Measurements from ENCODE around the gene TIPRL. TPM values are rescaled to one million over a fixed set of nuclear protein-coding genes. Genes with fewer than 3 reads are reported as not detected.

TIPRL gene
- total and polyA plus RNA-seq, 2 of the 8 experiments (the other 6 are each of a cell fraction or from before 2014, with no cell fraction given), result 8.1 to 27.4 TPM

GRCh38 chr1:168134132-168134531 lies 44.6 kb upstream of the TIPRL start:
- POLR2A ChIA-PET (ENCODE audit: partially characterized antibody), result interaction anchor here (0.9 kb wide), 1 partner anchor 12 kb away, joined by 3 read pairs; no protein-coding TSS in a partner anchor
- no peak overlapping the region; a peak in 1 of 4 replicates for H3K4me2 ChIP-seq (ENCODE audit: insufficient read depth in 1 of 2, low read depth in 2 of 2, low read length in 2 of 2)
- peaks cover 3 to 10% (median 6%) of the 10 kb centered on the region in 4 experiments; a peak in 5 of 7 replicates for H3K4me1 ChIP-seq (replicated peaks in 1 of 4; ENCODE audit: control insufficient read depth in 3 of 4, insufficient read depth in 4 of 4, low read length in 3 of 4)
- TF ChIP-seq GTF2F1 (IDR thresholded peaks at IDR 0.05; ENCODE audit: borderline replicate concordance, low read depth, low read length) (no peak), KDM1A (IDR thresholded peaks at IDR 0.05; ENCODE audit: borderline replicate concordance, low read length) (no peak), RAD21 (IDR thresholded peaks at IDR 0.05 in 1 of 2, conservative IDR thresholded peaks at IDR 0.05 in 1 of 2; ENCODE audit: low read depth in 2 of 2, low read length in 2 of 2) (no peak), BCL11A (IDR thresholded peaks at IDR 0.05; ENCODE audit: low read depth in 2 of 2, low read length in 2 of 2) (no peak), PHF8 (conservative IDR thresholded peaks at IDR 0.05; ENCODE audit: low read depth, low read length) (no peak), SUZ12 (IDR thresholded peaks at IDR 0.05; ENCODE audit: low read length) (no peak), NRF1 (IDR thresholded peaks at IDR 0.05; ENCODE audit: low read depth, low read length) (no peak), TEAD4 (IDR thresholded peaks at IDR 0.05; ENCODE audit: low read depth, low read length) (no peak), CEBPB (IDR thresholded peaks at IDR 0.05; ENCODE audit: low read depth, low read length) (no peak), EZH2 (IDR thresholded peaks at IDR 0.05; ENCODE audit: low read depth, low read length, severe bottlenecking) (no peak), TAF1 (IDR thresholded peaks at IDR 0.05; ENCODE audit: low read depth, low read length) (no peak), BRCA1 (IDR thresholded peaks at IDR 0.05; ENCODE audit: low read depth, low read length) (no peak), CBX5 (IDR thresholded peaks at IDR 0.05; ENCODE audit: low read depth, low read length) (no peak)

More at GRCh38 chr1:168134132-168134531, 44.6 kb upstream of the TIPRL start:
- Histone ChIP-seq H3K23ac (ENCODE audit: insufficient read length) (no peak overlapping the region), H2BK15ac (ENCODE audit: low read length) (no peak overlapping the region), H2BK5ac (ENCODE audit: low read depth, low read length) (no peak overlapping the region), H3K79me1 (ENCODE audit: low read depth, low read length) (no peaks in the 10 kb centered on the region; the same call in 1 of the 2 replicates), H2AFZ (ENCODE audit: low read length) (no peak overlapping the region), H3K9me3 (ENCODE audit: insufficient read depth in 2 of 2, low read depth in 1 of 2, low read length in 1 of 2) (no peaks in the 10 kb centered on the region; a peak in 1 of 4 replicates), H3K9ac (replicated peaks in 1 of 4; ENCODE audit: extremely low read depth in 1 of 4, low read depth in 3 of 4, low read length in 3 of 4) (no peak overlapping the region), H3K79me2 (ENCODE audit: control insufficient read depth in 1 of 2, insufficient read depth in 2 of 2, low read length in 2 of 2) (peaks cover 0 to 4% of the 10 kb centered on the region in 2 experiments; a peak in 1 of 4 replicates), H3K14ac (ENCODE audit: insufficient read length) (no peak overlapping the region), H2AK5ac (ENCODE audit: low read depth, low read length) (no peak overlapping the region), H3K18ac (ENCODE audit: extremely low read depth, low read length) (no peak overlapping the region), H3K56ac (replicated peaks; ENCODE audit: insufficient read length, low read depth, low read length) (no peak overlapping the region), H3K27ac (ENCODE audit: low read depth, low read length) (no peak overlapping the region), H2BK20ac (ENCODE audit: low read length) (no peak overlapping the region), H3K27me3 (replicated peaks in 1 of 4; ENCODE audit: control insufficient read depth in 3 of 4, extremely low read depth in 1 of 4, insufficient read depth in 3 of 4, low read length in 3 of 4) (peaks cover 0 to 14% (median 10%) of the 10 kb centered on the region in 4 experiments; a peak in 5 of 7 replicates), H4K20me1 (replicated peaks in 1 of 2; ENCODE audit: control insufficient read depth in 1 of 2, insufficient read depth in 2 of 2, low read length in 2 of 2) (peaks cover 0 to 8% of the 10 kb centered on the region in 2 experiments), H4K91ac (replicated peaks; ENCODE audit: insufficient read length, low read length) (no peak overlapping the region), H3K4ac (replicated peaks; ENCODE audit: insufficient read length, low read depth, low read length) (no peak overlapping the region), H4K5ac (ENCODE audit: insufficient read length, low read depth, low read length) (no peak overlapping the region), H4K8ac (ENCODE audit: extremely low read depth, insufficient read depth, low read length) (no peak overlapping the region), H3K23me2 (ENCODE audit: low read depth, low read length) (peaks cover 15% of the 10 kb centered on the region), H3K4me3 (ENCODE audit: extremely low read depth in 1 of 4, insufficient read depth in 2 of 4, low read depth in 3 of 4, low read length in 4 of 4) (no peak overlapping the region), H3K36me3 (ENCODE audit: control insufficient read depth in 2 of 4, insufficient read depth in 4 of 4, low read length in 3 of 4) (no peaks in the 10 kb centered on the region; a peak in 1 of 8 replicates), H2BK120ac (replicated peaks; ENCODE audit: low read depth, low read length) (no peak overlapping the region), H2BK12ac (ENCODE audit: low read depth, low read length) (no peak overlapping the region)
- FAIRE-seq, result no peak
- DNase-seq (ENCODE audit: low read depth in 1 of 2, low spot score in 2 of 2), result no peak
- CTCF ChIA-PET (ENCODE audit: partially characterized antibody), result interaction anchor here (1.3 to 3.2 kb wide), 4 partner anchors 10 to 50 kb away, joined by 3 to 14 read pairs (median 6); no protein-coding TSS in a partner anchor
- WGBS, 2 experiments (ENCODE audit: extremely low coverage in 1 of 2, insufficient coverage in 1 of 2, insufficient read length in 1 of 2, insufficient replicate concordance in 2 of 2, low coverage in 1 of 2, low lambda C conversion rate in 2 of 2, missing lambda C conversion rate in 1 of 2), result 100% methylated on average over 1 of the region's 1 CpG; no CpG with 5 or more reads in 1 of the 2 experiments
